ENCODE data around the gene MLC1.

MLC1 gene

GRCh38 chr22:50076646-50077535, 8.3 kb downstream of the MLC1 start:
- no peak for DNase-seq (ENCODE audit: low read depth)

- no peak for DNase-seq (ENCODE audit: low read depth)
These were observed 10.4 kb downstream of the MLC1 start for GRCh38 chr22:50074551-50075530.

- DNase-seq (ENCODE audit: low read depth), result no peak
These were observed 11.2 kb downstream of the MLC1 start for GRCh38 chr22:50074056-50074455.

- DNase-seq (ENCODE audit: low read depth), result no peak
These were observed 12.3 kb downstream of the MLC1 start for GRCh38 chr22:50072714-50073538.

GRCh38 chr22:50072167-50072555, 13.1 kb downstream of the MLC1 start:
- no peak for DNase-seq (ENCODE audit: low read depth)

- no peak for DNase-seq (ENCODE audit: low read depth)
These were observed 13.6 kb downstream of the MLC1 start for GRCh38 chr22:50071432-50072166.

GRCh38 chr22:50070366-50070765, 14.9 kb downstream of the MLC1 start:
- DNase-seq (ENCODE audit: low read depth), result no peak

- no peak for DNase-seq (ENCODE audit: low read depth)
These were observed 17.1 kb downstream of the MLC1 start for GRCh38 chr22:50068096-50068495.

- DNase-seq (ENCODE audit: low read depth), result no peak
These were observed 18.0 kb downstream of the MLC1 start for GRCh38 chr22:50067244-50067643.

GRCh38 chr22:50064453-50064852, 20.8 kb downstream of the MLC1 start:
- DNase-seq (ENCODE audit: low read depth), result no peak

GRCh38 chr22:50063589-50064393, 21.4 kb downstream of the MLC1 start:
- DNase-seq (ENCODE audit: low read depth), result no peak

- DNase-seq (ENCODE audit: low read depth), result no peak
These were observed 22.6 kb downstream of the MLC1 start for GRCh38 chr22:50062509-50063135.

GRCh38 chr22:50061824-50062355, 23.3 kb downstream of the MLC1 start:
- DNase-seq (ENCODE audit: low read depth), result no peak

- no peak for DNase-seq (ENCODE audit: low read depth)
These were observed 23.9 kb downstream of the MLC1 start for GRCh38 chr22:50061141-50061823.

- DNase-seq (ENCODE audit: low read depth), result no peak
These were observed 24.6 kb downstream of the MLC1 start for GRCh38 chr22:50060441-50061140.

- DNase-seq (ENCODE audit: low read depth), result no peak
These were observed 25.4 kb downstream of the MLC1 start for GRCh38 chr22:50059881-50060262.

- no peak for DNase-seq (ENCODE audit: low read depth)
These were observed 26.0 kb downstream of the MLC1 start for GRCh38 chr22:50058906-50059880.
